HG03139 (cell line): Measurements from ENCODE around the gene LIPG.

Experiments
- ATAC-seq: cut with Tn5 transposase; IDR thresholded peaks from one replicate; pipeline ENCODE4 v1.9.1; 2021; ENCODE audit not compliant: unreplicated experiment

The LIPG gene

DNA sequence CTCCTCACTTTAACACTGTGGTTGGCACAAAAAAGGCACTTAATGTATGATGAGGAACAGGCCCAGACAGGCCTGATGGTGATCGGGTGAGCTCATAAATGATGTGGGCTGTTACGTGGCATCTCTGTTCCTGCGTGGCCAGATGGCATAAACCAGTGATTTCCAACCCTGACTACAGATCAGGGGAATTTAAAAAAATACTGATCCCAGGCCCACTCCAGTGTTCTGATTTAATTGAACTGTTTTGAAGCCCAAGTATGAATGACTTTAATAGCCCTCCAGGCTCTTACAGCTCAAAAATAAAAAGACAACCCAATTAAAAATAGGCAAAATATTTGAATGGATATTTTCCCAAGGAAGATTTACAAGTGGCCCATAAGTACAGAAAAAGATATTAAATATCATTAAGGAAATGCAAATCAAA is 48.2 kb downstream of the LIPG start:
- ATAC-seq, result no peak

DNA sequence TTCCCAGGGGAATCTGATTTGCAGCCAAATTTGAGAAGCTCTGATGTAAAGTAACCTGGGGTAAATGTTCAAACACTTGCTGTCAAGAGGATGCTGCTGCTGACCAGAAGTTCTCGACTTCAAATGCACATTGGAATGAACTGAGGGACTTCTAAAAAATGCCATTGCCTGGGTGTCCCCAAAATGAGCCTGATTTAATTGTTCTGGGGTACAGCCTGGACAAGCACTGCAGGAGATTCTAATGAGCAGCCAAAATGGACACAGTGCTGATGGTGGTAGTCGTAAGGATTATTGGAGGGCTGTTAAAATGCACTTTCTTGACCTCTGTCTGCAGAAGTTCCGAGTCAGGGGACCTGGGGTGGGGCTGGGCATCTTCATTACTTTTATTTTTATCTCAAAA is 49.5 kb downstream of the LIPG start:
- no peak for ATAC-seq

DNA sequence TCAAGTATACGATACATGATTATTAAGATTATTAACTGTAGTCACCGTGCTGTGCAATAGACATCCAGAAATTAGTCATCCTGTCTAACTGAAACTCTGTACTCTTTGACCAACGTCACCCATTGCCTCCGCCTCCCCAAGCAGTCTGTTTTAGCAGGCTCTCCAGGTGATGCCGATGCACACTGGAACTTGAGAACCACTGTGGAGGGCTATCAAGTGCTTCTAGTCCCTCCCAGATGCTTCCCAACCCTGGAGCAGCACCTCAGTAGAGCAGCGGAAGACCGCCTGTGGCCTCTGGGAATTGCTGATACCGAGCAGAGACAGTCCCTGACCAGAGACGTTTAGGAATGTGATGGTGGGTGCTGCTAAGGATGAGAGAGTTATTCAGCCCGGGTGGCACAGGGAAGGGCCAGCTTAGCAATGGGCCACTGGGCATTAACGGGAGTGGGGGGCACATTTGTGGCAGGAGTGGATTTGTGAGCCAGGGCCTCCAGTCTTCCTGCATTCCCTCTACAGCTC is 50.7 kb downstream of the LIPG start:
- peak; percentile 69 for ATAC-seq

GRCh38 chr18:49613141-49613640 is 51.3 kb downstream of the LIPG start:
- no peak for ATAC-seq

GRCh38 chr18:49613641-49614151 is 51.8 kb downstream of the LIPG start:
- ATAC-seq, result no peak

GRCh38 chr18:49616618-49617328 is 54.9 kb downstream of the LIPG start:
- ATAC-seq, result no peak

DNA sequence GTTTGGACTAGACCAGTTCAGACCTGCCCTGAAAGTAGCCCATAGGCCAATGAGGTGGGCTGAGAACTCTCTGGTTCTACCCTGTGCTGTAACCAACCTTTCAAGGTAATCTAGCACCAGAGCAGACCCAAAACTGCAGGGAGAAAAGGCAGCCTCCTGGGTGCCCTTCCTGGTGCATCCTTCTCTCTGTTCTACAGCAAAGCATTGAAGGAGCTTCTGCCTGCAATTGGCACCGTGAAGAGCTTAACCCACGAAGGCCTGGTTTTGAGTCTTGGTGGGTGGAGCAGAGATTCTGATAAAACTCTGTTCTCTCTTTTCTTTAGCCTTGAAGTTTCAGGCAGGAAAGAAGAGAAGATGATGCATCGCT is 55.5 kb downstream of the LIPG start:
- ATAC-seq, result no peak

GRCh38 chr18:49617865-49618264 is 56.0 kb downstream of the LIPG start:
- no peak for ATAC-seq

DNA sequence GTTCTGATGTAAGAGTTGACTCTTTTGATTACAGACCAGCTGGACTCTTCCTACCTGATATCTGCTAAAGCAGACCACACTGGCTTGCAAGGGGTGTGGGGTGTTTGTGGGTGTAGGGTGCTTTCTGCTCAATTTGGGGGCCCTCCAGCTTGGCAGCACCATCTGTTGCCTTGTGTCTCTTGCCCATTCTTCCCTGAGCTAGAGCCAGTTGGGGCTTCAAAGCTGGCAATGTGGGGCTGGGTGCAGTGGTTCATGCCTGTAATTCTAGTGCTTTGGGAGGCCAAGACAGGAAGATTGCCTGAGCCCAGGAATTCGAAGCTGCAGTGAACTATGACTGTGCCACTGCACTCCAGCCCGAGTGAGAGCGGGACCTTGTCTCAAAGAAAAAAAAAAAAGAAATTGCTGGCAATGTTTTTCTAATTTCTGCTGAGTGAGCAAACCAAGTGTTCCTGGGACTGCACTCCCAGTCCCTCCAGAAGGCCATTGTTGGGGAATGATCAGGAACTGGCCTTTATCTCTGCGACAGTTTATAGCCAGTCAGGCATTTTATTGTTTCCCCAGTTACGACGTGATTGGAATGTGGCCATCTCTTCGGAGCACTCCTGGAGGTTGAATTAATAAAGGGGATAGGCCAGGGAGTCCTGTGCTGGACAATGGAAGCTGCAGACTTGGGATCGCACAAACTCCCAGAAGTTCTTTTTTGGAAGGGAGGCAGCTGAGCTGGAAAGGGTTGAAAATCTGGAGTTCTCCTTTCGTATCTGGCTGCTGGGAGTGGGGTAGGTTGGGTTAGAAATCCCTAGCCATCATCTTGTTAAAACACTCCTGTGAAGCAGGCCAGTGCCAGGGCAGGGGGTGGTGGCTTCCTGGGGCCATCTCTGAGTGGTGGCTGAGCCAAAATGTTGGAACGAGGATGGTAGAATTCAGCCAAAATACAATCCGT is 57.2 kb downstream of the LIPG start:
- no peak for ATAC-seq

- no peak for ATAC-seq
Measured at GRCh38 chr18:49619801-49620200, 57.9 kb downstream of the LIPG start.

DNA sequence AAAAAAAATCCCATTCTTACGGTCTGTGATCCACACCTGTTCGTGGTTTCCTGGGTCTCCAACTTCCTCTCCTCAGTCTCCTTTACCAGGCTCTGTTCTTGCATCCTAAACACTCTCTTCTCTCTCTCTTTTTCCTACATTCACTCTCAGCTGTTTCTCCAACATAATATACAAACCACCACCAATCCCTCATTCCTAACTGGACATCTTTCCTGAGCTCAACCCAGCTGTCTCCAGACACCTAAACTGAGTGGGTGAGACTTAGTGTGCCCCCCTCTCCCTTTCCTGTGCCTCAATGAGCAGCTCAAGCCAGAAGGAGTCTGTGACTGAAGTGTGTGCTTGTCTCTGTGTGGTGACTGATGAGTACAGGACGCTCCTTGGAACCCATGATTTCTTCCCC is 59.4 kb downstream of the LIPG start:
- no peak for ATAC-seq

GRCh38 chr18:49621717-49622351 is 60.0 kb downstream of the LIPG start:
- ATAC-seq, result no peak

DNA sequence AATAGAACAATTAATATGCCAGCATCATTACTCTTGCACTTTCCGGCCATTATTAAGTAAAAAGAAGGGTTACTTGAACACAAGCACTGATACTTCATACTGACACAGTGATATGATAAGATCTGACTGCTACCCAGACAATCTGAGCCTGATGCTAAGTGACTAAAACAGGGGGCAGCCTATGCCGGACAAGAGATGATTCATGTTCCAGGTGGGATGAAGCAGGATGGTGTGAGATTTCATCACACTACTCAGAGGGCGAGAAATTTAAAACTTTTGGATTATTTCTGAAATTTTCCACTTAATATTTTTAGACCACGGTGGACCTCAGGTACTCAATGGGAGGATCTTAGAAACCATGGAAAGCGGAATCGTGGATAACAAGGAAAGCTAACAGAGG is 61.7 kb downstream of the LIPG start:
- no peak for ATAC-seq

- no peak for ATAC-seq
Measured at GRCh38 chr18:49625021-49625691, 63.3 kb downstream of the LIPG start.

GRCh38 chr18:49626842-49627467 is 65.1 kb downstream of the LIPG start:
- no peak for ATAC-seq

- no peak for ATAC-seq
Measured at GRCh38 chr18:49628119-49628518, 66.3 kb downstream of the LIPG start.

- no peak for ATAC-seq
Measured at GRCh38 chr18:49628881-49629795, 67.3 kb downstream of the LIPG start.

GRCh38 chr18:49630246-49630699 is 68.4 kb downstream of the LIPG start:
- no peak for ATAC-seq
